Eye (tissue), 1 donor: ENCODE measurements around the gene CAMKMT.
"Not testable (repeated sequence)": the region's sequence is repeated elsewhere in the genome, so short reads cannot be mapped to it uniquely, and the experiment has no call there.

Source experiments
- DNase-seq: peaks from one replicate; pipeline ENCODE4 v3.0.0-alpha.2; 2015

The CAMKMT gene

GRCh38 chr2:44559108-44559507 is 197.4 kb downstream of the CAMKMT start:
- no peak for DNase-seq

DNA sequence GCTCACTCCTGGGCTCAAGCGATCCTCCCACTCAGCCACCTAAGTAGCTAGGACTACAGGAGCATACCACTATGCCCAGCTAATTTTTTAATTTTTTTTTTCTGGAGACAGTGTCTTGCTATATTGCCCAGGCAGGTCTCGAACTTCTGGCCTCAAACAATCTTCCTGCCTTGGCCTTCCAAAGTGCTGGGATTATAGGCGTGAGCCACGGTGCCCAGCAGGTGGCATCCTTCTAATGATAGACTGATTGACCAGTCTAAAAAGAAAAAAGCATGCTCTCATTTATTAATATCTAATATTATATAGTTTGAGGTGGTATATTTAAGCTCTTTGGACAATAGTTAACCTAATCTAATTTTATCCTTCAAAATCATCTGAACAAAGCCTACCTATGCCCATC is 198.6 kb downstream of the CAMKMT start:
- no peak for DNase-seq

DNA sequence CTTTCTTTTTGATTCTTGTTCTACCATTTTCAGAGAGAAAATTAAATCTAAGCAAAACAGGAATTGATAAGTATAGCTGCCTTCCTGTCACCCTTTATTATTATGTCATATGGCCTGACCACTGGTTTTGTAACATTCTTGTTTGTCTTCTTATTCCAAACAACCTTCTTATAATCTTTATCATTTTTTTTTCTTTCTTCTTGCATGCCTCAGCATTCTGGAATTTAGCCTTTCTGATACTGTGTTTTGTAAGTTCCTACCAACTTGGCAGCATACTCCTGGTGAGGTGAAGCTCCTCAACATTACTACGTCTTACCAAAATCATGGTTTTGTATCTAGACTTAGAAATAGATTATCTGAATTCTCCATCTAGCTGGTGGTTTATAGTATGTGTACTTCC is 199.2 kb downstream of the CAMKMT start:
- no peak for DNase-seq

DNA sequence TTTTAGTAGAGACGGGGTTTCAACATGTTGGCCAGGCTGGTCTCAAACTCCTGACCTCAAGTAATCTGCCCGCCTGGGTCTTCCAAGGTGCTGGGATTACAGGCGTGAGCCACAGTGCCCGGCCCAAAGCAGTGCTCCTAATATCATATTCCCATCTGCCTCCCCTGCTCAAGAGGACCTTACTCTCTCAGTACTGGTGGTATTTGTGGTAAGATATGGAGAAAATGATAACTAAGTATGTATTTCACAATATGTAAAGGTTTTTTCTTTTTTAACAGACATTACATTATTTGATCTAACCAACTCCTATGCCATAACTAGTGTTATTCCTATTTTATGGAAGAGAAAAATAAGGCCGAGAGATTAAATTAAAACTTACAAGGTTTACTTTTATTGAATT is 201.0 kb downstream of the CAMKMT start:
- DNase-seq = no peak

- no peak for DNase-seq
These were observed 203.0 kb downstream of the CAMKMT start for GRCh38 chr2:44564752-44565151.

- DNase-seq = no peak
These were observed 204.3 kb downstream of the CAMKMT start for GRCh38 chr2:44566059-44566458.

GRCh38 chr2:44569491-44569890 is 207.7 kb downstream of the CAMKMT start:
- no peak for DNase-seq

DNA sequence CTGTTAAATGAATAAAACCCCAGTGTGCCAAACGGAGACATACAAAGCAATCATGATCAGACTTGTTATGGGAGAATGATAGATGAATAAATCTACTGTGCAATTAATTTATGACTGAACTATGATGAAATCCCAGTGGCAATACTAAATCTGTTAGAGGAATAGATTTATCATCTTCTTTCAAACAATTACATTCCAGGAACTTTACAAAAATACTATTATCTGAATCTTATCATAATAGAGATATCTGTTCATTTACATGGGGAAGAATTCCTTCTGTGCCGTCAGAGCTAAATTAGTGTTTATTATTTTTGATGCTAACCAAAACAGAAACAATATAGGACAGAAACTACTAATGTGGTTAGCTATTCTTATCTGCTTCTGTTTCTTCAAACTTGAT is 208.5 kb downstream of the CAMKMT start:
- no peak for DNase-seq

- DNase-seq = no peak
These were observed 209.0 kb downstream of the CAMKMT start for GRCh38 chr2:44570777-44571176.

DNA sequence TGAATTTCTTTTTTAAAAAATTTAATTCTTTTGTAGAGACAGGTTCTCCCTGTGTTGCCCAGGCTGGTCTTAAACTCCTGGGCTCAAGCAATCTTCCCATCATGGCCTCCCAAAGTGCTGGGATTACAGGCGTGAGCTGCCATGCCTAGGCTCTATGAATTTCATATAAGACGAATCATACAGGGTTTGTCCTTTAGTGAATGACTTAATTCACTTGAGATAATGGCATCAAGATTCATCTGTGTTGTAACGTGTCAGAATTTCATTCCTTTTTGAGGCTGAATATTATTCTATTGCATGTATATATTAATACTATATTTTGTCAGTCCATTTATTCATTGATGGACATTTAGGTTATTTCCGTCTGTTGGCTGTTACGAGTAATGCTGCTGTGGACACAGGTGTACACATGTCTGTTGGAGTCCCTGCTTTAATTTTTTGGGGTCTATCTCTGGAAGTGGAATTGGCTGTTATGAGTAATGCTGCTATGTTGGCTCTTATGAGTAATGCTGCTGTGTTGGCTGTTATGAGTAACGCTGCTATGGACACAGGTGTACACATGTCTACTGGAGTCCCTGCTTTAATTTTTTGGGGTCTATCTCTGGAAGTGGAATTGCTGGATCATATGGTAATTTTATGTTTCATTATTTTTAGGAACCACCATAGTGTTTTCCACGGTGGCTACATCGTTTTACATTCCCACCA is 210.6 kb downstream of the CAMKMT start:
- no peak for DNase-seq

- DNase-seq = no peak
These were observed 212.2 kb downstream of the CAMKMT start for GRCh38 chr2:44573996-44574395.

DNA sequence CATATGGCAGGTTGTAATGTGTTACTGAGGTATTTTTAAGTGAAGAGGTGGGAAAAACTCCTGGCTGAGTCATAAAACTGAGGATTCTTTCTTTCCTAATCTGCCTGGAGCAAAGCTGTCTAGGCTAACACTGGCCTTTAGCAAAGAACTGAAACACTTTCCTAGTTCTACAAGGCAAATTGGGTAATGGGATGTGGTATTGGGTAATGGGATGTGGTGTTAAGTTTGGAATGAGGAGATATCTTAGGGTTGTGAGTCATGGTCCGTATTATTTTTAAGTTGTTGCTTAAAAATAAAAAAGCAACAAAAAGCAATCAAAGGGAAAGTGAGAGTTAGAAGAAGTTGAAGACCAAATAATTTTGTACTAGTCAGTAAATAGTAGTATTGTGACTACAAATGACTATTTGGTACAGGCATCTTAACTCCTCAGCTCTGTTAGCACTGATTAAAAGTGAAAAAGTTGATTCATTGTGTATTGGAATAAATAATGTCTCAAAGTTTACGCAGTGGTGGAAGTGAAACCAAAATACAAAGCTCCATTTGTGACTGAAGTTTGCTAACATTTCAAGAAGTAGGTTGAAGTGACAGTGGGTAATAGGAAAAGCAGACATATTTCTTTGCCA is 216.8 kb downstream of the CAMKMT start:
- DNase-seq = no peak

GRCh38 chr2:44579115-44579836 is 217.5 kb downstream of the CAMKMT start:
- DNase-seq = no peak

- no peak for DNase-seq
These were observed 218.1 kb downstream of the CAMKMT start for GRCh38 chr2:44579837-44580230.

DNA sequence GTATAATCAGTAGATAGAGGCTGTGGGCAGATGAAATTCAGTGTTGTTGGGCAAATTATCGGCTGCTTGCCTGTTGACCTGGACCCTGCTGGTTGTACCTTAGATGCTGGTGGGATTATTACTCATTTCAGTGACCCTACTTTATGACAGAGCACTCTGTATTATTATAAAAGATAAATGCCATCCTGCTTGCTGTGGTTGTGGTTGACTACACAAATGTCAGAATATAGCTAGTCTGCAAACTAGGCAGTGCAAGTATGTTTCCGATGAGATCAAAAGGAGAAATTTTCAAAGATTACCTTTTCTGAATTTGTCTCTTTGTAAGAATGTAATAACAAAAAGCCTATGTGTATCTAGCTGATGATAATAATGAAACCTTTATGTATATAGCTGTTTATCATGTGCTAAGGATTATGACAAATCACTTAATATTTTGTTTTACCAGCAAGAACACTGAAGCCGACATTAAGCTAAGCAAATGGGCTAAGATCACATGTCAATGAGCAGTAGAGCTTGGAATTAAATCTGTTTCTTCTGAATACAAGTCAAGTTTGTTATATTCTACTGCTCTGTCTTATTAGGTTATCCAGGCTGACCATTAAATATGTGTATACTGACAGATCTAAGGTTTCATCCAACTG is 219.2 kb downstream of the CAMKMT start:
- DNase-seq = no peak

DNA sequence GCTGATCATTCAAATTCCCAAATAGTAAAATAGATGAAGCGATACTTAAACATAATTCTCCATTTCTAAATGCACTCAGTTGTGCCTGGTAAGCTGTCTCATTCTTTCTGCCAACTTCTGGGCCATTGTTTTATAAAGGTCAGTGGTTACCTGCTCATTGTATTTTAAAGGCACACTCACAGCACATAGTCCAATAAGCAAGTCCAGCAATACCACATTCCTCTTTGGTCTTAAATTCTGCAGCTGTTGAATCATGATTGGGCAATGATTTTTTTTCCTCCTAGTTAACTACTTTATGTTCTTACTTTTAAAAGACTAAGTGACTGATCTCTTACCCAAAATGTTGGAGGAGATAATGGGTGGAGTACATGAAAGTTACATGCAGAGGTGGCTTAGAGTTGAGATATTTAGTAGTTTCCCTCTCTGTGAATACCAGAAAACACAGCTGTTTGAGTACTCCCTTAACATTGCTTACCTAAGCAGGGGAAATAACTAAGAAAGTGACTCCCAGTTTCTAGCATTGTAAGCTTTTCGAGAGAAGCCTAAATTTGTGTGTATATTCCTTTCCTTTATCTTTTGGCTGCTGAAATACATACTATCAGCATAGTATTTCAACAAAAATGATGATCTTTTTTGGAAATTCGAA is 220.7 kb downstream of the CAMKMT start:
- no peak for DNase-seq

- DNase-seq = not testable (repeated sequence)
These were observed 233.9 kb downstream of the CAMKMT start for GRCh38 chr2:44595615-44596014.

- DNase-seq = peak; percentile 35
These were observed 235.0 kb downstream of the CAMKMT start for GRCh38 chr2:44596537-44597320.

- no peak for DNase-seq
These were observed 236.8 kb downstream of the CAMKMT start for GRCh38 chr2:44598330-44599119.

DNA sequence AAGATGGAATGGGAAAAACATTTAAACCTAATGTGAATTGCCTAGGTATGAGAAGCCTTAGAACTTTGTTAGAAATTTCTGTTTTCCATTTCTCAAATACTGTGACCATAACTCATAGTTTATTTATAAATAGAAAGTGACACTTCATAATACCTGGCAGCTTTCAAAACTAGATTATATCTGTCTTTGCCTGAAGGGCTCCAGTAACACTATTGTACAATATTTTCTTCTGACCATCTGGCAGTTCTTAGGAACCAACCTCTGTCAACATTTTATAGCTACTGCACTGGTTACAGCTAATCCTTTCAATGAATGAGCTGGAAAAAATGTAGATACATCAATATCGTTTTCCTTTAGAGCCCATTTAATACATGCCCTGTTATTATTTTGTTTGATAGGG is 237.4 kb downstream of the CAMKMT start:
- DNase-seq = no peak

GRCh38 chr2:44602446-44602845 is 240.7 kb downstream of the CAMKMT start:
- no peak for DNase-seq
